ENCODE data around the gene OCA2. TPM values are rescaled to one million over a fixed set of nuclear protein-coding genes. Genes with fewer than 3 reads are reported as not detected.
"Not testable (repeated sequence)": the region's sequence is repeated elsewhere in the genome, so short reads cannot be mapped to it uniquely, and the experiment has no call there.

OCA2 gene
- total RNA-seq, 4 donors from 2014 or later: 7.0 to 53.1 (median 20.4) TPM

GRCh38 chr15:27714675-27715074 is 384.4 kb downstream of the OCA2 start:
- TF ChIP-seq, protein P1, sequence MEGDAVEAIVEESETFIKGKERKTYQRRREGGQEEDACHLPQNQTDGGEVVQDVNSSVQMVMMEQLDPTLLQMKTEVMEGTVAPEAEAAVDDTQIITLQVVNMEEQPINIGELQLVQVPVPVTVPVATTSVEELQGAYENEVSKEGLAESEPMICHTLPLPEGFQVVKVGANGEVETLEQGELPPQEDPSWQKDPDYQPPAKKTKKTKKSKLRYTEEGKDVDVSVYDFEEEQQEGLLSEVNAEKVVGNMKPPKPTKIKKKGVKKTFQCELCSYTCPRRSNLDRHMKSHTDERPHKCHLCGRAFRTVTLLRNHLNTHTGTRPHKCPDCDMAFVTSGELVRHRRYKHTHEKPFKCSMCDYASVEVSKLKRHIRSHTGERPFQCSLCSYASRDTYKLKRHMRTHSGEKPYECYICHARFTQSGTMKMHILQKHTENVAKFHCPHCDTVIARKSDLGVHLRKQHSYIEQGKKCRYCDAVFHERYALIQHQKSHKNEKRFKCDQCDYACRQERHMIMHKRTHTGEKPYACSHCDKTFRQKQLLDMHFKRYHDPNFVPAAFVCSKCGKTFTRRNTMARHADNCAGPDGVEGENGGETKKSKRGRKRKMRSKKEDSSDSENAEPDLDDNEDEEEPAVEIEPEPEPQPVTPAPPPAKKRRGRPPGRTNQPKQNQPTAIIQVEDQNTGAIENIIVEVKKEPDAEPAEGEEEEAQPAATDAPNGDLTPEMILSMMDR (IDR thresholded peaks at IDR 0.05): no peak
- TF ChIP-seq EP300 (IDR thresholded peaks at IDR 0.05) (no peak), POLR2AphosphoS5 (IDR thresholded peaks at IDR 0.05) (no peak), POLR2A (IDR thresholded peaks at IDR 0.05) (no peak)
- H3K9me3 ChIP-seq: no peaks in the 10 kb centered on the region
- 85% methylated on average over 11 of the region's 11 CpGs for WGBS

DNA sequence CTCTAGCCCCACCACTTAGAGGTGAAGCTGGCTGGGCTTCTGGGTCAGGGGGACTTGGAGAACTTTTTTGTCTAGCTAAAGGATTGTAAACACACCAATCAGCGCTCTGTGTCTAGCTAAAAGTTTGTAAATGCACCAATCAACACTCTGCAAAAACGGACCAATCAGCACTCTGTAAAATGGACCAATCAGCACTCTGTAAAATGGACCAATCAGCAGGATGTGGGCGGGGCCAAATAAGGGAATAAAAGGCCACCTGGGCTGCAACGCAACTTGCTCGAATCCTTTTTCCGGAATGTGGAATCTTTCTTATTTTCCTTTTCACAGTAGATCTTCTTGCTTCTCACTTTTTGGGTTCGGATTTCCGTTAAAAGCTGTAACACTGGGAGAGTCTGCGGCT is 385.3 kb downstream of the OCA2 start:
- H3K4me3 ChIP-seq; H3K9me3 ChIP-seq; H3K4me1 ChIP-seq; H3K36me3 ChIP-seq; H3K27me3 ChIP-seq; DNase-seq (ENCODE audit: low spot score in 2 of 2); H3K27ac ChIP-seq: not testable (repeated sequence)
- WGBS: 82% methylated on average over 9 of the region's 9 CpGs

More at GRCh38 chr15:27714675-27715074, 384.4 kb downstream of the OCA2 start:
- DNase-seq (ENCODE audit: low spot score in 2 of 2): no peak
- Histone ChIP-seq H3K27me3 (no peaks in the 10 kb centered on the region), H3K27ac (no peak overlapping the region), H3K36me3 (no peaks in the 10 kb centered on the region), H3K4me3 (no peak overlapping the region), H3K4me1 (no peaks in the 10 kb centered on the region)

DNA sequence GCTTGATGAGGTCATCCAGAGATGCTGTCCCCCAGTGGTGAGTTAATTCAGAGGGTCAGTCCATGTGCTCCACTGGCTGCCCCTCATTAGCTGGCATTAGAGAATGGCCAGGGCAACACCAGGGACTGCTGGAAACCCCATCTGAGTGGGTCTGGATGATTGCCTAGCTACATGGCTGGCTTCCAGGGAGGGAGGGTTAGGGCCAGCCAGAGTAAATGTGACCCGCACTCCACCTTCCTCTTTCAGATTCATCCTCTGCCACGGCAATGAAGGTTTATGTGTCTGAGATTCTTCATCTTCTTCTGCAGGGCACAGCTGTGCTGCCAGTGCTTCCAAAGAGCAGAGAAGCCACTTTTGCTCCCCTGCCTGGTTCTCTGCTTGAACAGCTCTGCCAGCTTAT is 391.9 kb downstream of the OCA2 start:
- Histone ChIP-seq H3K4me3 (no peak overlapping the region), H3K4me1 (no peaks in the 10 kb centered on the region), H3K27me3 (no peaks in the 10 kb centered on the region), H3K36me3 (no peaks in the 10 kb centered on the region), H3K27ac (no peak overlapping the region), H3K9me3 (no peaks in the 10 kb centered on the region)
- DNase-seq (ENCODE audit: low spot score in 2 of 2): no peak
- TF ChIP-seq, protein P1 (IDR thresholded peaks at IDR 0.05): no peak
- no peak for TF ChIP-seq EP300 (IDR thresholded peaks at IDR 0.05)
- TF ChIP-seq POLR2A (IDR thresholded peaks at IDR 0.05): no peak
- TF ChIP-seq POLR2AphosphoS5 (IDR thresholded peaks at IDR 0.05): no peak
- 71% methylated on average over 2 of the region's 2 CpGs for WGBS

DNA sequence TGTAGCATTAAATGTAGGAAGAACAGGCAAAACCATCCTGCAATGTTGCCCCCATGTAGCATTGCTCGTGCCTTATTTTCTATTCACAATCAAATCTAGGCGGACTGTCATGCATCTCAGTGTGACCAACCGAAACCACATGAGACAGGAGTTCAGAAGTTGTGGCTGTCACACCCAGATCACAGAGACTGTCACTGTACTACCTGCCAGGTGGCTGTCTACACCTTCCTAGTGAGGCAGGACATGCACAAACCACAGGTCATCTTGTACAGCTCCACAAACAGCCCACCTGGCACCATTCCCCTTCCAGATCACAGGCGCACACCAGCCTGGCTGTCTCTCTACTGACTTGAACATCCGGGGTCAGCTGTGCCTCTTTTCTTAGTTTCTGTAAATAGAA is 392.8 kb downstream of the OCA2 start:
- H3K4me3 ChIP-seq: no peak overlapping the region
- no peak for DNase-seq (ENCODE audit: low spot score in 2 of 2)
- no peaks in the 10 kb centered on the region for H3K9me3 ChIP-seq
- no peak overlapping the region for H3K27ac ChIP-seq
- H3K4me1 ChIP-seq: no peaks in the 10 kb centered on the region
- TF ChIP-seq POLR2AphosphoS5 (IDR thresholded peaks at IDR 0.05): no peak
- no peak for TF ChIP-seq POLR2A (IDR thresholded peaks at IDR 0.05)
- TF ChIP-seq, protein P1 (IDR thresholded peaks at IDR 0.05): no peak
- no peak for TF ChIP-seq EP300 (IDR thresholded peaks at IDR 0.05)
- 93% methylated on average over 5 of the region's 5 CpGs for WGBS
- H3K36me3 ChIP-seq: no peaks in the 10 kb centered on the region
- no peaks in the 10 kb centered on the region for H3K27me3 ChIP-seq

DNA sequence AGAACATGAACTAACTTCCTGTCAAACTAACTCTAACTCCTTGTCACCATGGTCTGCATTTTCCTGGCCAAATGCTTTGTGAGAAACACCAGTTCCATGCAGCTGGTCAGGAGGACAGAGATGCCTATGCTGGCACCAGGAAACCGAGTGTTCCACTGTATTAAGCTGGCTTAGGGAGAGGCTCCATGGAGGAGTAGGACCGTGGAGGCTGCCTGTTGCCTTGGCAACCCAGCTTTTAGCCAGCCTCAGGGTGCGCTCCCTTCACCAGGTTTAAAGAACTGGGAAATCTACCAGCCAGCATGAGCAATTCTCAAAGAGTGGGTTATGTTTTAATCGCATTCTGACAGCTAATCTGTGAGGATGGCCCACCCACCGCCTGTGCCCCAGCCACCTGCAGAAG is 394.1 kb downstream of the OCA2 start:
- WGBS: 80% methylated on average over 5 of the region's 5 CpGs
- H3K4me3 ChIP-seq: no peak overlapping the region
- no peaks in the 10 kb centered on the region for H3K4me1 ChIP-seq
- no peaks in the 10 kb centered on the region for H3K36me3 ChIP-seq
- DNase-seq (ENCODE audit: low spot score in 2 of 2): no peak
- H3K27me3 ChIP-seq: no peaks in the 10 kb centered on the region
- TF ChIP-seq, protein P1 (IDR thresholded peaks at IDR 0.05): no peak
- TF ChIP-seq POLR2AphosphoS5 (IDR thresholded peaks at IDR 0.05): no peak
- no peak for TF ChIP-seq EP300 (IDR thresholded peaks at IDR 0.05)
- no peak for TF ChIP-seq POLR2A (IDR thresholded peaks at IDR 0.05)
- H3K27ac ChIP-seq: no peak overlapping the region
- no peaks in the 10 kb centered on the region for H3K9me3 ChIP-seq

Other genes starting within 250 kb of the OCA2 start
- 100 to 1,000 TPM in 1 of 4 donors, 10 to 100 TPM in 3; 45.2 to 111 (median 73.8) TPM for gene HERC2, start 222.9 kb upstream of the OCA2 start, total RNA-seq